Activated CD4-positive, alpha-beta T cell treated with anti-CD3 and anti-CD28 coated beads for 36 hours (primary cell): ENCODE results near the gene SIX5. TPM values are rescaled to one million over a fixed set of nuclear protein-coding genes. Genes with fewer than 3 reads are reported as not detected.

Experiments
- ATAC-seq: fragments of 200-7000 bp; cut with Tn5 transposase; one replicate; pipeline ENCODE4 v1.10.0; 2021; ENCODE audit warnings: mild to moderate bottlenecking, moderate library complexity
- CTCF ChIA-PET: fragments of 350-600 bp; sonication (Branson Sonifier 250); formaldehyde crosslinking; loops from one replicate; lab custom pipeline; 2021; ENCODE audit warnings: antibody characterized with exemption; lab: Charles Lee
- POLR2A ChIA-PET: fragments of 350-600 bp; sonication (Branson Sonifier 250); formaldehyde crosslinking; loops from one replicate; lab custom pipeline; 2021; ENCODE audit warnings: antibody characterized with exemption, inconsistent platforms; lab: Charles Lee
- DNase-seq: peaks from one replicate; pipeline ENCODE4 v3.0.0-alpha.2; 2020
- H3K27ac Mint-ChIP-seq: one replicate; pipeline ENCODE4 v1.8.0; 2021; ENCODE audit warnings: mixed read lengths
- H3K27me3 Mint-ChIP-seq: one replicate; pipeline ENCODE4 v1.8.0; 2021; ENCODE audit warnings: mixed read lengths
- H3K36me3 Mint-ChIP-seq: one replicate; pipeline ENCODE4 v1.8.0; 2021; ENCODE audit warnings: low read depth, mixed read lengths
- H3K4me1 Mint-ChIP-seq: one replicate; pipeline ENCODE4 v1.8.0; 2021; ENCODE audit warnings: mixed read lengths
- H3K4me3 Mint-ChIP-seq: one replicate; pipeline ENCODE4 v1.8.0; 2021; ENCODE audit warnings: mild to moderate bottlenecking, moderate library complexity, mixed read lengths
- H3K9me3 Mint-ChIP-seq: one replicate; pipeline ENCODE4 v1.8.0; 2021; ENCODE audit warnings: low read depth, mixed read lengths
- intact Hi-C, 2 experiments: fragments of 100-400 bp; cut with DNase I in 1 of 2; cut with micrococcal nuclease in 1 of 2; formaldehyde crosslinking; loops; one replicate each; pipeline versions ENCODE4 v1.14.2 to v1.15.1; 2022 to 2024; cut with DNase I, micrococcal nuclease
- total RNA-seq, 2 experiments: library from RNA; stranded (reverse); gene quantifications; one replicate each; pipeline ENCODE4 v1.2.3, GENCODE V29; 2021

SIX5 gene
- total RNA-seq, 2 experiments from 2014 or later = 2.0 to 2.2 TPM

DNA sequence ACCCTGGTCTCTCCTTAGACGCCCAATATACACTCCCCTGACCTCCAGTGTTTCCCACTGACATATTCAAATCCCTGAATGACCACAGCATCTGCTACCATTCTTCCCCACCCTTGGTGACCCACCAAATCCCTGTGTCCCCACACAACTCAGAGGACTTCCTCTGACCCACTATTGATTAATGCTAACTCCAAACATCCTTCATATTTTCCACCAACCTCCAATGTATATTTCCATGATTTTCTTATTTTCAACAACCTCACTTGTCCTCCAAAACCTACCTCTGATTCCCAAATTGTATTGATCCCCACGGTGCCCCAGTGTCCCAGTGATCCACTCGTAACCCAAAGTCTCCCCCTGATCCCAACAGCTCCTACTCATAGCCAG is 24.1 kb upstream of the SIX5 start:
- H3K36me3 Mint-ChIP-seq = peaks cover 28% of the 10 kb centered on the region
- DNase-seq (no peak), ATAC-seq (no peak)
- ChIA-PET CTCF (interaction anchor here (0.5 to 14.8 kb wide), 4 partner anchors 22 to 1063 kb away, joined by 3 to 126 read pairs (median 4); partner anchors contain the start of gene SIX5), POLR2A (interaction anchor here (0.6 to 1.4 kb wide), 4 partner anchors 22 to 1350 kb away, joined by 4 to 11 read pairs (median 4); partner anchors contain the start of gene SIX5)
- no peak overlapping the region for H3K27ac Mint-ChIP-seq
- intact Hi-C loops = loop anchor here (2.0 to 5.0 kb wide), 3 partner anchors 24 to 351 kb away; partner anchors contain the start of genes FOXA3 (in 1 of the 2) and SYMPK (in 1 of the 2)
- H3K27me3 Mint-ChIP-seq = peaks cover 18% of the 10 kb centered on the region
- no peaks in the 10 kb centered on the region for H3K9me3 Mint-ChIP-seq
- H3K4me1 Mint-ChIP-seq = peaks cover 30% of the 10 kb centered on the region
- peak overlapping the region; percentile 64 for H3K4me3 Mint-ChIP-seq

DNA sequence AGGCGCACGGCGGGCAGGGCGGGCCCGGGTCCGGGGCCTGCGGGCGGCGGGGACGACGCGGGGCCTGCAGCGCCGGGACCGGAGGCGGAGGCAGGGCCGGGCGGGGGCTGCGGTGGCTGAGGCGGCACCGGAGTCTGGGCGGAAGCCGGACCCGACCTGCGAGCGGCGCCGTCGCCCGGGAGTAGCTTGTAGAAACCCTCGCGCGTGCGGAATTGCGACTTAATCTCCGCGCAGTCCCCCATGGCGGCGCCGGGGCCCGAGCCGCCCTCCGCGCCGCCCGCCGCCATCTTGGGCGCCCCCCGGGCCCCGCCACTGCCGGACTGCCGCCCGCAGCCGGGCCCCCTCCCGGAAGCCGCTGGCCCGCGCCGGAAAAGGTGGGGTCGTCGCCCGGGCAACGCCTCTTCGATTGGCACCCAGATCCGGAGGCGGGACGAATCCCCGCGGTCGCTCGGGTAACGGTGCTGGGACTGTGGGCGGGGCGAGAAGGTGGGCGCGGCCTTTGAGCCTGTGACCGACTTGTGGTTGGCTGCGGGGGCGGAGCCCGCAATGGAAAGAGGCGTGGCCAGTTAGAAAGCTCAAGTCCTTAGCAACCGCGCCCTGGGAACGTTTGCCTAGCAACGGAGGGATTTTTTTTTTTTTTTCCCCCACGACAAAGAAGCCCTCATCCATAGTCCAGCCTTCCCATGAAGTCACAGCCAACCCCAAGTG is 23.6 kb upstream of the SIX5 start, which contains the start of gene DMWD:
TSS of gene DMWD (minus strand) at position 376 of the 708 bp plus-strand sequence. CDS start at position 287, 89 bp downstream.
- H3K27me3 Mint-ChIP-seq = peaks cover 16% of the 10 kb centered on the region

DNA sequence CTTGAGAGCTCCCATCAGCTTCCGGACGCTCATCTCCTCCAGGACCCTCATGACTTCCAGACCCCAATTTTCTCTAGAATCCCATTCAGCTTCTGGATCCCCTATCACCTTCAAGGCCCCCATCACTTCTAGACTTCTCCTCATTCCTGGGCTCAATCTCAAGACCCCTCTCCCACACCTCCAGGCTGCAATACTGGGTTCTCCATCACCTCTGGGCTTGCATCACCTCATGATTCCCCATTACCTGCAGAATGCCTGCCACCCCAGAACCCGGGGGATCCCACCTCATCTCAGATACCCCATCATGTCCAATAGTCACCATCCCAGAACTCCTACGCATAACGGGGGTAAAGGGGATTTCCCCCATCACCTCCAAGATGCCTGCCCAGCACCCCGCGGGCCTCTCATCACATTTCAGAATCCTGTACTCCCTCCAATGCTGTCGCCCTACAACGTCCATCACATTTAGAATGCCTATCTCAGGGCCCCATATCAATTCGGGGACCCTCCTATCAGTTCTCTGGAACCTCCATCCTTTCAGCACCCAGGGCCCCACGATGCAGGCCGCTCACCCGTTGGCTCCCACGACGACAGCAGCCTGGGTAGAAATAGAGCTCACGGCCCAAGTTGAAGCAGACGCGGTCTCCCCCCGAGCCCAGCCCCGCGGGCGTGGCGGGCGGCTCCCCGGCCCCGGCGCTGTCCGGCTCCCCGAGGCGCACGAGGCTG is 22.9 kb upstream of the SIX5 start:
- Mint-ChIP-seq H3K27me3 (peaks cover 15% of the 10 kb centered on the region), H3K36me3 (peaks cover 38% of the 10 kb centered on the region)
- CTCF ChIA-PET = interaction anchor here (0.5 to 14.8 kb wide), 3 partner anchors 20 to 196 kb away, joined by 3 to 126 read pairs (median 3); partner anchors contain the start of gene SIX5

More for the DNA sequence above, 23.6 kb upstream of the SIX5 start, which contains the start of gene DMWD:
- peaks cover 30% of the 10 kb centered on the region for H3K4me1 Mint-ChIP-seq
- ChIA-PET CTCF (interaction anchor here (0.5 to 14.8 kb wide), 4 partner anchors 21 to 1063 kb away, joined by 3 to 126 read pairs (median 4); partner anchors contain the start of gene SIX5), POLR2A (interaction anchor here (0.6 to 1.4 kb wide), 4 partner anchors 22 to 1351 kb away, joined by 4 to 11 read pairs (median 4); partner anchors contain the start of gene SIX5)
- peaks cover 31% of the 10 kb centered on the region for H3K36me3 Mint-ChIP-seq
- DNase-seq (peak; percentile 100), ATAC-seq (peak; percentile 93)
- H3K27ac Mint-ChIP-seq = peak within 1 kb of the TSS; percentile 75
- H3K4me3 Mint-ChIP-seq = peak within 1 kb of the TSS; percentile 95
- intact Hi-C loops = loop anchor here (1.0 to 5.0 kb wide), 17 partner anchors 13 to 753 kb away; partner anchors contain the start of genes SYMPK (in 2 of the 2), CCDC61 (in 1 of the 2), CLASRP (in 1 of the 2) and FBXO46 (in 1 of the 2)
- no peaks in the 10 kb centered on the region for H3K9me3 Mint-ChIP-seq

GRCh38 chr19:45790942-45791341 is 21.9 kb upstream of the SIX5 start:
- Mint-ChIP-seq H3K9me3 (no peaks in the 10 kb centered on the region), H3K4me1 (peaks cover 30% of the 10 kb centered on the region), H3K36me3 (peaks cover 45% of the 10 kb centered on the region), H3K27ac (no peak overlapping the region), H3K27me3 (peaks cover 15% of the 10 kb centered on the region), H3K4me3 (peak overlapping the region; percentile 95)
- CTCF ChIA-PET = interaction anchor here (0.5 to 14.8 kb wide), 3 partner anchors 8 to 68 kb away, joined by 3 to 126 read pairs (median 5); partner anchors contain the start of gene SIX5
- intact Hi-C loops = loop anchor here (5.0 kb wide), 2 partner anchors 71 to 349 kb away; partner anchors contain the start of genes FOXA3 (in 1 of the 2) and SYMPK (in 1 of the 2)
- no peak for ATAC-seq
- DNase-seq = no peak
- POLR2A ChIA-PET = no interaction called here

More for the DNA sequence above, 22.9 kb upstream of the SIX5 start:
- Mint-ChIP-seq H3K4me3 (peak overlapping the region; percentile 95), H3K9me3 (no peaks in the 10 kb centered on the region), H3K27ac (peak overlapping the region; percentile 75), H3K4me1 (peaks cover 30% of the 10 kb centered on the region)
- DNase-seq (peak; percentile 42), ATAC-seq (peak; percentile 2)
- intact Hi-C loops = loop anchor here (1.0 to 5.0 kb wide), 17 partner anchors 13 to 753 kb away; partner anchors contain the start of genes SYMPK (in 2 of the 2), CCDC61 (in 1 of the 2), CLASRP (in 1 of the 2) and FBXO46 (in 1 of the 2)
- POLR2A ChIA-PET = interaction anchor here (1.4 kb wide), 1 partner anchor 23 kb away, joined by 11 read pairs; the partner anchor contains the start of gene SIX5

GRCh38 chr19:45789035-45789786 is 20.2 kb upstream of the SIX5 start:
- H3K36me3 Mint-ChIP-seq = peaks cover 50% of the 10 kb centered on the region
- intact Hi-C loops = no loop called here
- no peak for DNase-seq

DNA sequence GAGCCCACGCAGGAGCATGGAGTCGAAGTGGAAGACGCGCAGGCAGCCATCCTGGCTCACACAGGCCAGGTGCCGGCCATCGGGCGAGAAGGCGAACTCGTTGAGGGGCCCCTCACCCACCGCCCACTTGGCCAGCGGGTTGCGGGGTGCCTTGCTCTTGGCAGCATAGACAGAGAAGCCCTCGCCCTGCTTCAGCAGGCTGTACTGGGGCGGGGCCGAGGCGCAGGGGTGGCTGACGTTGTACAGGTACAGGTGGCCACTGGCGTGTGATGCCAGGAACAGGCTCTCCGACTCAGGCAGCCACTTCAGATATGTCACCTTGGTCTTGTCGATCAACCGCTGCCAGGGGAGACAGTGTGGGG is 17.5 kb upstream of the SIX5 start:
- CTCF ChIA-PET = no interaction called here
- Mint-ChIP-seq H3K27ac (no peak overlapping the region), H3K9me3 (no peaks in the 10 kb centered on the region), H3K4me1 (peaks cover 12% of the 10 kb centered on the region), H3K4me3 (no peak overlapping the region), H3K27me3 (peaks cover 2% of the 10 kb centered on the region), H3K36me3 (peaks cover 52% of the 10 kb centered on the region)
- ATAC-seq = no peak
- DNase-seq = no peak
- intact Hi-C loops = no loop called here
- POLR2A ChIA-PET = no interaction called here

More at GRCh38 chr19:45789035-45789786, 20.2 kb upstream of the SIX5 start:
- no peak overlapping the region for H3K4me3 Mint-ChIP-seq
- ATAC-seq = no peak
- peaks cover 6% of the 10 kb centered on the region for H3K27me3 Mint-ChIP-seq
- CTCF ChIA-PET = interaction anchor here (0.8 to 1.3 kb wide), 3 partner anchors 10 to 228 kb away, joined by 3 to 5 read pairs (median 3); partner anchors contain the start of gene SIX5
- POLR2A ChIA-PET = no interaction called here
- no peak overlapping the region for H3K27ac Mint-ChIP-seq
- peaks cover 30% of the 10 kb centered on the region for H3K4me1 Mint-ChIP-seq
- H3K9me3 Mint-ChIP-seq = no peaks in the 10 kb centered on the region

GRCh38 chr19:45785781-45786532 is 16.9 kb upstream of the SIX5 start:
- peaks cover 4% of the 10 kb centered on the region for H3K27me3 Mint-ChIP-seq
- intact Hi-C loops = no loop called here
- no peak overlapping the region for H3K4me3 Mint-ChIP-seq
- ATAC-seq (no peak), DNase-seq (no peak)
- ChIA-PET POLR2A (no interaction called here), CTCF (no interaction called here)
- peaks cover 6% of the 10 kb centered on the region for H3K4me1 Mint-ChIP-seq
- H3K27ac Mint-ChIP-seq = no peak overlapping the region
- H3K9me3 Mint-ChIP-seq = no peaks in the 10 kb centered on the region
- peaks cover 51% of the 10 kb centered on the region for H3K36me3 Mint-ChIP-seq

- H3K4me3 Mint-ChIP-seq = no peak overlapping the region
- H3K4me1 Mint-ChIP-seq = peaks cover under 1% of the 10 kb centered on the region
- H3K36me3 Mint-ChIP-seq = peaks cover 44% of the 10 kb centered on the region
- intact Hi-C loops = no loop called here
- H3K27ac Mint-ChIP-seq = no peak overlapping the region
- no peak for ATAC-seq
- peaks cover 8% of the 10 kb centered on the region for H3K27me3 Mint-ChIP-seq
- DNase-seq = no peak
- H3K9me3 Mint-ChIP-seq = no peaks in the 10 kb centered on the region
- POLR2A ChIA-PET = no interaction called here
- CTCF ChIA-PET = interaction anchor here (0.6 to 1.6 kb wide), 2 partner anchors 15 to 93 kb away, joined by 3 to 4 read pairs; partner anchors contain the start of gene QPCTL
Observed at GRCh38 chr19:45785097-45785496, 16.0 kb upstream of the SIX5 start.

GRCh38 chr19:45784096-45784495 is 15.0 kb upstream of the SIX5 start:
- Mint-ChIP-seq H3K4me1 (peaks cover 10% of the 10 kb centered on the region), H3K36me3 (peaks cover 35% of the 10 kb centered on the region), H3K4me3 (no peak overlapping the region), H3K27ac (no peak overlapping the region), H3K27me3 (peaks cover 10% of the 10 kb centered on the region), H3K9me3 (no peaks in the 10 kb centered on the region)
- ATAC-seq (no peak), DNase-seq (no peak)
- ChIA-PET CTCF (interaction anchor here (1.6 kb wide), 1 partner anchor 14 kb away, joined by 4 read pairs; no protein-coding TSS in a partner anchor), POLR2A (interaction anchor here (0.8 kb wide), 1 partner anchor 18 kb away, joined by 3 read pairs; no protein-coding TSS in a partner anchor)
- intact Hi-C loops = no loop called here
